Natural killer cell (primary cell): ENCODE measurements around the gene CHPF. TPM values are rescaled to one million over a fixed set of nuclear protein-coding genes. Genes with fewer than 3 reads are reported as not detected.

Experiments
- ATAC-seq, 3 donors: fragments of 150-1000 bp in 2 of 3; fragments of 200-7000 bp in 1 of 3; cut with Tn5 transposase; 1 replicate in 1 of 3; 2 replicates in 2 of 3; pipeline ENCODE4 v1.10.0; 2021; ENCODE audit warnings: mild to moderate bottlenecking in 2 of 3, moderate library complexity in 2 of 3
- DNase-seq, 2 donors: peaks; one replicate each; pipeline versions ENCODE4 v3.0.0 to v3.0.0-alpha.2; 2013 to 2021; ENCODE audit warnings: mixed read lengths in 1 of 2
- H3K27ac ChIP-seq: one replicate; pipeline ENCODE4 v1.5.1; 2013; ENCODE audit warnings: mild to moderate bottlenecking, low read length
- H3K27me3 ChIP-seq: one replicate; pipeline ENCODE4 v1.6.1; 2013; ENCODE audit warnings: low read length; ENCODE audit not compliant: control insufficient read depth, insufficient read depth
- H3K36me3 ChIP-seq: one replicate; pipeline ENCODE4 v1.6.1; 2013; ENCODE audit warnings: low read length; ENCODE audit not compliant: control insufficient read depth, insufficient read depth
- H3K4me1 ChIP-seq: one replicate; pipeline ENCODE4 v1.6.1; 2013; ENCODE audit warnings: low read length; ENCODE audit not compliant: control insufficient read depth, insufficient read depth
- H3K4me3 ChIP-seq: one replicate; pipeline ENCODE4 v1.5.1; 2013; ENCODE audit warnings: low read length
- H3K9me3 ChIP-seq: one replicate; pipeline ENCODE4 v1.6.1; 2013; ENCODE audit warnings: low read length; ENCODE audit not compliant: control insufficient read depth, insufficient read depth
- H3K27ac Mint-ChIP-seq, 2 donors: one replicate each; pipeline ENCODE4 v1.8.0; 2022; ENCODE audit warnings: mild to moderate bottlenecking in 2 of 2, mixed read lengths in 2 of 2, moderate library complexity in 1 of 2
- H3K27me3 Mint-ChIP-seq, 2 donors: one replicate each; pipeline ENCODE4 v1.8.0; 2022; ENCODE audit warnings: low read depth in 2 of 2, mixed read lengths in 2 of 2
- H3K36me3 Mint-ChIP-seq: one replicate; pipeline ENCODE4 v1.8.0; 2022; ENCODE audit warnings: mixed read lengths
- H3K4me1 Mint-ChIP-seq, 2 donors: one replicate each; pipeline ENCODE4 v1.8.0; 2022; ENCODE audit warnings: mixed read lengths in 2 of 2
- H3K4me3 Mint-ChIP-seq: one replicate; pipeline ENCODE4 v1.8.0; 2022; ENCODE audit warnings: mild to moderate bottlenecking, moderate library complexity, mixed read lengths
- H3K9me3 Mint-ChIP-seq, 2 donors: one replicate each; pipeline ENCODE4 v1.8.0; 2022; ENCODE audit warnings: mixed read lengths in 2 of 2
- CTCF ChIP-seq: fragments of 200-600 bp; IDR thresholded peaks from one replicate; pipeline ENCODE4 v1.8.0; 2022; ENCODE audit warnings: antibody characterized with exemption
- WGBS: methylation state at CpG from one replicate; pipeline ENCODE4 v1.1.7; 2013; ENCODE audit warnings: missing lambda C conversion rate; ENCODE audit not compliant: insufficient coverage; 5-methylcytosine and 5-hydroxymethylcytosine counted together
- intact Hi-C: fragments of 100-400 bp; cut with micrococcal nuclease; formaldehyde crosslinking; loops from one replicate; pipeline ENCODE4 v1.14.2; 2022
- total RNA-seq, 4 donors: library from RNA; stranded (reverse); fragments of 120-200 nt in 1 of 4; gene quantifications; one replicate each; pipeline versions ENCODE4 v1.2.3 to v1.2.4, GENCODE V29; 2013 to 2022

CHPF gene
- total RNA-seq, 3 donors from 2014 or later (not counting 1 experiment from before 2014, with no cell fraction given), result 9.6 to 19.2 (median 12.7) TPM

DNA sequence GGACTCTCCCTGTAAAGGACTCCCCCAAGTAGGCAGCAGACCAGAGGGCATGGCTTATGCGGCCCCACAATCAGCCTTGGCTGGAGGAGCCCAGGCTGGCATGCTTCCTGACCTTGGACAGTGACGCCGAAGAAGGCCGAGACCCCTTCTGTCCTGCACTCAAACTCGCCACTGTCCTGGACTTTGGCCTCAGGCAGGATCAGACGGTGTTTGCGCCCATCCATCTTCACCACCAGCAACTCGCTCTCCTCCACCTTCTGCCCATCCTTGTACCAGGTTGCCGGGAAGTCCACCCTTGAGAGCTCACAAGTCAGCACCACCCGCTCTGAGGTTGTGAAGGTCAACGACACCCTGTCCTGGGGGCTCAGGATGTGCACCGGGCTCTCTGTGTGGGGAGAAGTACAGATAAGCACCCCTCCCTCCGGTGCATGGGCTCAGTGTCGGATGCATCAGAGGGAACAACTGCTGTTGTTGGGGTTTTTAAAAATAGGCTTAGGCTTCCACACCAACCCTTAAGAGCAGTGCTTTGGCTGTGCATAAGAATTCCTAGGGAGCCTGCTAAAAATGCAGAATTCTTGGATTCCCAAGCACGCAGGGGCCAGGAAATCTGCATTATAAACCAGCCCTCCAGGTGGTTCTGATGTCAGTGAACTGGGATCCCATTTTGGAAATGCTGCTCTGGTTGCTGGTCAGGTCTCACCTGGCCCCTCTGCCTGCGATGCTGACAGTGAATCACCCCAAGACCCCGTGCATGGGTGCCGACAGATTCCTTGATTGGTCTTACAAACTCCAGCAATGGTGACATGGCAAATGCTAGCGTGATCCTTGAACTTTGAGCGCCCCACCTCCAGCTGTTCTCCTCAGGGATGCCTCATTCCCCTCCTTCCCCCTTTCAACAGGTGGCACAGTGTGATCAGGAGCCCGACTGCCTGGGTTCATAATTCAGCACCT lies 21.8 kb upstream of the CHPF start:
- Histone ChIP-seq H3K4me1 (no peaks in the 10 kb centered on the region), H3K27me3 (peaks cover 8% of the 10 kb centered on the region), H3K36me3 (no peaks in the 10 kb centered on the region), H3K9me3 (no peaks in the 10 kb centered on the region), H3K27ac (no peak overlapping the region), H3K4me3 (no peak overlapping the region)
- H3K4me1 Mint-ChIP-seq, result no peaks in the 10 kb centered on the region
- H3K36me3 Mint-ChIP-seq, result no peaks in the 10 kb centered on the region
- ATAC-seq (no peak), DNase-seq (no peak)
- peaks cover 24 to 32% of the 10 kb centered on the region in 2 donors for H3K27me3 Mint-ChIP-seq
- no peak overlapping the region for H3K27ac Mint-ChIP-seq
- TF ChIP-seq CTCF, result no peak
- H3K9me3 Mint-ChIP-seq, result no peaks in the 10 kb centered on the region
- H3K4me3 Mint-ChIP-seq, result no peak overlapping the region
- intact Hi-C loops, result no loop called here
- WGBS, result 91% methylated on average over 21 of the region's 21 CpGs

- Histone ChIP-seq H3K27me3 (no peaks in the 10 kb centered on the region), H3K27ac (no peak overlapping the region), H3K36me3 (no peaks in the 10 kb centered on the region), H3K4me1 (no peaks in the 10 kb centered on the region), H3K4me3 (no peak overlapping the region), H3K9me3 (no peaks in the 10 kb centered on the region)
- Mint-ChIP-seq H3K9me3 (no peaks in the 10 kb centered on the region), H3K4me1 (no peaks in the 10 kb centered on the region), H3K27me3 (peaks cover 20 to 24% of the 10 kb centered on the region in 2 donors), H3K27ac (no peak overlapping the region), H3K36me3 (no peaks in the 10 kb centered on the region), H3K4me3 (no peak overlapping the region)
- DNase-seq (no peak), ATAC-seq (no peak)
- WGBS, result 87% methylated on average over 20 of the region's 20 CpGs
- no peak for TF ChIP-seq CTCF
- intact Hi-C loops, result no loop called here
These were observed 19.8 kb upstream of the CHPF start for GRCh38 chr2:219563271-219563928.

GRCh38 chr2:219562049-219563020 lies 18.7 kb upstream of the CHPF start:
- Mint-ChIP-seq H3K36me3 (no peaks in the 10 kb centered on the region), H3K27me3 (peaks cover 14 to 20% of the 10 kb centered on the region in 2 donors), H3K4me1 (no peaks in the 10 kb centered on the region), H3K4me3 (no peak overlapping the region), H3K27ac (no peak overlapping the region), H3K9me3 (no peaks in the 10 kb centered on the region)
- no peak for TF ChIP-seq CTCF
- no peak overlapping the region for H3K4me3 ChIP-seq
- DNase-seq (no peak), ATAC-seq (no peak)
- no peaks in the 10 kb centered on the region for H3K36me3 ChIP-seq
- H3K27me3 ChIP-seq, result no peaks in the 10 kb centered on the region
- H3K4me1 ChIP-seq, result no peaks in the 10 kb centered on the region
- 87% methylated on average over 35 of the region's 35 CpGs for WGBS
- intact Hi-C loops, result no loop called here
- H3K27ac ChIP-seq, result no peak overlapping the region
- H3K9me3 ChIP-seq, result no peaks in the 10 kb centered on the region
